Progenitor cell of endocrine pancreas (in vitro differentiated cells): ENCODE results near the gene CPAMD8. TPM values are rescaled to one million over a fixed set of nuclear protein-coding genes. Genes with fewer than 3 reads are reported as not detected.
A peak's percentile ranks its signal among the peaks of the same experiment; 100 is the strongest.

Experiments used
- DNase-seq: peaks from one replicate; pipeline ENCODE4 v3.0.0; 2021; ENCODE audit warnings: low spot score; ENCODE audit not compliant: unreplicated experiment
- H3K27ac Mint-ChIP-seq: 2 replicates; pipeline ENCODE4 v1.8.0; 2021; ENCODE audit warnings: mild to moderate bottlenecking, moderate library complexity, mixed read lengths
- H3K27me3 Mint-ChIP-seq: 2 replicates; pipeline ENCODE4 v1.8.0; 2021; ENCODE audit warnings: mixed read lengths
- H3K36me3 Mint-ChIP-seq: 2 replicates; pipeline ENCODE4 v1.8.0; 2022; ENCODE audit warnings: mixed read lengths; ENCODE audit not compliant: insufficient read depth
- H3K4me1 Mint-ChIP-seq: 2 replicates; pipeline ENCODE4 v1.8.0; 2021; ENCODE audit warnings: low read depth, mixed read lengths
- H3K4me3 Mint-ChIP-seq: 2 replicates; pipeline ENCODE4 v1.8.0; 2021; ENCODE audit warnings: low read depth, mild to moderate bottlenecking, moderate library complexity, mixed read lengths
- H3K9me3 Mint-ChIP-seq: 2 replicates; pipeline ENCODE4 v1.8.0; 2021; ENCODE audit warnings: low read depth, mixed read lengths
- CTCF ChIP-seq: fragments of 200-600 bp; sonication (generic); IDR thresholded peaks from one replicate; pipeline ENCODE4 v1.5.0; 2021; ENCODE audit warnings: antibody characterized with exemption, mild to moderate bottlenecking; ENCODE audit not compliant: unreplicated experiment
- total RNA-seq: library from RNA; stranded (reverse); gene quantifications from 2 replicates; pipeline ENCODE4 v1.2.1, GENCODE V29; 2021

The CPAMD8 gene
- total RNA-seq, 1 donor from 2014 or later, result 63.4 TPM

- DNase-seq, result no peak
- Mint-ChIP-seq H3K4me1 (no peaks in the 10 kb centered on the region), H3K9me3 (no peaks in the 10 kb centered on the region), H3K36me3 (peaks cover 35% of the 10 kb centered on the region), H3K27me3 (no peaks in the 10 kb centered on the region), H3K4me3 (no peak overlapping the region), H3K27ac (peak overlapping the region; percentile 95)
- no peak for TF ChIP-seq CTCF
These were observed 152.2 kb downstream of the CPAMD8 start for GRCh38 chr19:16874250-16874977.

GRCh38 chr19:16873594-16873993 lies 153.0 kb downstream of the CPAMD8 start:
- peak overlapping the region; percentile 95 for H3K27ac Mint-ChIP-seq

GRCh38 chr19:16872728-16873127 lies 153.9 kb downstream of the CPAMD8 start:
- DNase-seq, result no peak
- TF ChIP-seq CTCF, result no peak
- Mint-ChIP-seq H3K9me3 (no peaks in the 10 kb centered on the region), H3K27ac (no peak overlapping the region), H3K4me3 (no peak overlapping the region), H3K36me3 (peaks cover 32% of the 10 kb centered on the region), H3K27me3 (no peaks in the 10 kb centered on the region), H3K4me1 (no peaks in the 10 kb centered on the region)

More at GRCh38 chr19:16873594-16873993, 153.0 kb downstream of the CPAMD8 start:
- Mint-ChIP-seq H3K27me3 (no peaks in the 10 kb centered on the region), H3K4me1 (no peaks in the 10 kb centered on the region), H3K9me3 (no peaks in the 10 kb centered on the region), H3K36me3 (peaks cover 32% of the 10 kb centered on the region), H3K4me3 (no peak overlapping the region)
- no peak for TF ChIP-seq CTCF
- no peak for DNase-seq

- Mint-ChIP-seq H3K27me3 (no peaks in the 10 kb centered on the region), H3K36me3 (peaks cover 29% of the 10 kb centered on the region), H3K27ac (no peak overlapping the region), H3K4me1 (no peaks in the 10 kb centered on the region), H3K4me3 (no peak overlapping the region), H3K9me3 (no peaks in the 10 kb centered on the region)
- DNase-seq, result no peak
- no peak for TF ChIP-seq CTCF
These were observed 154.7 kb downstream of the CPAMD8 start for GRCh38 chr19:16871871-16872270.

GRCh38 chr19:16869331-16869972 lies 157.2 kb downstream of the CPAMD8 start:
- no peak overlapping the region for H3K4me3 Mint-ChIP-seq
- peaks cover 22% of the 10 kb centered on the region for H3K36me3 Mint-ChIP-seq
- no peaks in the 10 kb centered on the region for H3K27me3 Mint-ChIP-seq
- H3K4me1 Mint-ChIP-seq, result no peaks in the 10 kb centered on the region
- no peak overlapping the region for H3K27ac Mint-ChIP-seq
- TF ChIP-seq CTCF, result no peak
- H3K9me3 Mint-ChIP-seq, result no peaks in the 10 kb centered on the region
- no peak for DNase-seq
